Measurements from ENCODE around the gene LMF2.

The LMF2 gene

GRCh38 chr22:50483106-50483505, 24.4 kb downstream of the LMF2 start:
- no peak for DNase-seq (ENCODE audit: low read depth)

GRCh38 chr22:50482107-50483074, 25.1 kb downstream of the LMF2 start:
- DNase-seq (ENCODE audit: low read depth): no peak

- peak; percentile 58 for DNase-seq (ENCODE audit: low read depth)
These were observed 25.9 kb downstream of the LMF2 start, which contains the start of gene ADM2 for GRCh38 chr22:50481440-50482106. Gene ADM2 (plus strand): TSS chr22:50481543. CDS start chr22:50481848, 305 bp downstream.

GRCh38 chr22:50481045-50481439, 26.5 kb downstream of the LMF2 start:
- DNase-seq (ENCODE audit: low read depth): no peak

- no peak for DNase-seq (ENCODE audit: low read depth)
These were observed 27.8 kb downstream of the LMF2 start for GRCh38 chr22:50479721-50480120.

GRCh38 chr22:50477923-50478322, 29.6 kb downstream of the LMF2 start:
- no peak for DNase-seq (ENCODE audit: low read depth)

- DNase-seq (ENCODE audit: low read depth): no peak
These were observed 30.6 kb downstream of the LMF2 start for GRCh38 chr22:50476868-50477267.

- DNase-seq (ENCODE audit: low read depth): no peak
These were observed 31.9 kb downstream of the LMF2 start for GRCh38 chr22:50475652-50476002.

- peak; percentile 83 for DNase-seq (ENCODE audit: low read depth)
These were observed 32.5 kb downstream of the LMF2 start, which contains the start of gene SBF1 for GRCh38 chr22:50474710-50475651. Gene SBF1 (minus strand): TSS chr22:50475035. CDS start chr22:50474840, 195 bp downstream.

- no peak for DNase-seq (ENCODE audit: low read depth)
These were observed 33.4 kb downstream of the LMF2 start for GRCh38 chr22:50473855-50474671.

GRCh38 chr22:50473088-50473487, 34.4 kb downstream of the LMF2 start:
- no peak for DNase-seq (ENCODE audit: low read depth)

GRCh38 chr22:50471962-50472361, 35.5 kb downstream of the LMF2 start:
- no peak for DNase-seq (ENCODE audit: low read depth)

GRCh38 chr22:50471197-50471847, 36.2 kb downstream of the LMF2 start:
- no peak for DNase-seq (ENCODE audit: low read depth)

GRCh38 chr22:50470491-50470890, 37.0 kb downstream of the LMF2 start:
- no peak for DNase-seq (ENCODE audit: low read depth)

GRCh38 chr22:50469377-50470305, 37.9 kb downstream of the LMF2 start:
- DNase-seq (ENCODE audit: low read depth): peak; percentile 93

- DNase-seq (ENCODE audit: low read depth): no peak
These were observed 38.9 kb downstream of the LMF2 start for GRCh38 chr22:50468626-50469025.

- DNase-seq (ENCODE audit: low read depth): no peak
These were observed 39.6 kb downstream of the LMF2 start for GRCh38 chr22:50467773-50468440.

GRCh38 chr22:50467341-50467740, 40.2 kb downstream of the LMF2 start:
- no peak for DNase-seq (ENCODE audit: low read depth)

All from stimulated activated CD4-positive, alpha-beta T cell treated with anti-CD3 and anti-CD28 coated beads, Interleukin-2, amount 100 ng/mL, for 4 hours (primary cell).